Measurements from ENCODE around the gene ACTMAP. TPM values are rescaled to one million over a fixed set of nuclear protein-coding genes. Genes with fewer than 3 reads are reported as not detected.
"Not testable (repeated sequence)": the region's sequence is repeated elsewhere in the genome, so short reads cannot be mapped to it uniquely, and the experiment has no call there.

The ACTMAP gene
- 0.51 TPM in 1 of 2 replicates, not detected in the other for total RNA-seq (2014; rRNA removed; shearing (Covaris generic))

GRCh38 chr19:40750058-40750873 is at the start of gene ACTMAP:
Gene ACTMAP, minus strand, starts transcription at chr19:40750477. Its CDS starts 674 bp downstream, at chr19:40749803.
- peak; percentile 100 for DNase-seq (ENCODE audit: low read depth)

- peak; percentile 45 for DNase-seq (ENCODE audit: low read depth)
Observed at GRCh38 chr19:40799558-40800338, 49.5 kb upstream of the ACTMAP start.

- DNase-seq (ENCODE audit: low read depth), result peak; percentile 100
Observed at GRCh38 chr19:40798683-40799557, 48.6 kb upstream of the ACTMAP start, which contains the start of gene EGLN2. Gene EGLN2, plus strand, starts transcription at chr19:40799191. Its CDS starts 1,382 bp downstream, at chr19:40800573.

DNA sequence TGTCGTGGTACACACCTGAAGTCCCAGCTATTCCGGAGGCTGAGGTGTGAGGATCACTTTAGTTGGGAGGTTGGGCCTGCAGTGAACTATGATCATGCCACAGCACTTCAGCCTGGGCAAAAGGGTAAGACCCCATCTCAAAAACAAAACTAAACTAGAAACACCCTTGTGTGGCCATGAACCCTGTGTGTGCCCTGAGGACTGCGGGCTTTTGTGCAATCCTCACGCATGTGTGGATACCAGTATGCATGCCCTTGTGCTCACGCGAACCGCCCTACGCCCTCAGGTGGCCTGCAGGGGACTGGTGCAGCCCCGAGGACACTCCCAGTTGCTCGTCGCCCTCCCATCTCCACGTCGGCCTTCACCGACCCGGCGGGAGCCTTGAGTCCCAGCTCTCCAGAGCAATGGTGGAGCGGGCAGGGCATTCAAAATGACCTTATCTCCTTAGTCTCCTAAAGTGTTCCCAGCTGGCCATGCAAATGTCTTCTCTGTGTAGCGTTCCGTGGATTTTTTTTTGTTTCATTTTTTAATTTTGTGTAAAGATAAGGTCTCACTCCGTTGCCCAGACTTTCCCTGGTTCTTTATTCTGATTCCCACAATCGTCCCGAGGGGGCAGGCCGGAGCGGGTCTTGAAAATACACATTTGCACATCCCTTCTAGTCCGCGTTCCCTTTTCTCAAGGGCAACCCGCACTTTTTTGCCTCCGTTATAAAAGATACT is 47.8 kb upstream of the ACTMAP start:
- peak; percentile 64 for DNase-seq (ENCODE audit: low read depth)

DNA sequence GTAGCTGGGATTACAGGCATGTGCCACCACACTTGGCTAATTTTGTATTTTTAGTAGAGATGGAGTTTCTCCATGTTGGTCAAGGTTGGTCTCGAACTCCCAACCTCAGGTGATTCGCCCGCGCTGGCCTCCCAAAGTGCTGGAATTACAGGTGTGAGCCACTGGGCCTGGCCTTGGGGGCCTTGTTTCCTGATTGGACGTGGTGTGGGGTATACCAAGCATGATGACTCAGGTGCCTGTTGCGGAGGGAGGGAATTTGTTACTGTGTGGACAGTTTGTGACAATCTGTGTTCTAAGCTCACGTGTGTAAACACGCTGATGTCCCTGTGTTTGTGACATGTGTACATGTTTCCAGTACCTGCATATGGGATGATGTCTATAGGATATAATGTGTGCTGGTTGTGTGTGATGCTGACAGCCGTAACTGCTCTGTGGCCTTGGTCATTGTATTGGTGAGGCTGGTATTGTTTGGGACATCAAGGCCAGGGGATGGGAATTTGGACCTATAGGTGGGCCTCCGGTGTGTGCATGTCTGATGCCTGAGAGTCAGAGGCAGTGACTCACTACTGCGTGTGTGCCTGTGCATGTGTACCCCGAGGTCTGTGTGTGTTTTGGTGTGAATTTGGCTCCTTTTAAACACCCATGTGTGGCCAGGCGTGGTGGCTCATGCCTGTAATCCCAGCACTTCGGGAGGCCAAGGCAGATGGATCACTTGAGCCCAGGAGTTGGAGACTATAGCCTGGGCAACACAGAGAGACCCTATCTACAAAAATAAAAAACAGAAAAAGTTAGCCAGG is 47.1 kb upstream of the ACTMAP start:
- no peak for DNase-seq (ENCODE audit: low read depth)

DNA sequence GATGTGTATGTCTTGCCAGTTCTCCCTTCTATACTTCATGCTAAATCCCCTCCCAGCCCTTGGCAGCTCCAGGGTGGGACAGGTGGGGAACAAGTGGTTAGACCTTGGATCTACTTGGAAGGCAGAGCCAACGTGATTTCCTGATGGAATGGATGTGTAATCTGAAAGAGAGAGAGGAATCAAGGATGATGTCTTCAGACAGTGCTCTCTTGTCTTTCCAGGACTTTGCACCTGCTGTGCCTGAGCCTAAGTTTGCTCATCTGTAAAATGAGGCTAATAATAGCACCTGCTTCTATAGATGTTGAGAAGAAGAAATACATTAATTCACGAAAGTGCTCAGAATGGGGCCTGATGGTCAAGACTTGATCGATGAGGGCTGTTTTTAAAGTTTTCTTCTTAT is 41.7 kb upstream of the ACTMAP start:
- no peak for DNase-seq (ENCODE audit: low read depth)

- DNase-seq (ENCODE audit: low read depth), result no peak
Observed at GRCh38 chr19:40791349-40791748, 41.1 kb upstream of the ACTMAP start.

GRCh38 chr19:40786060-40787037 is 36.1 kb upstream of the ACTMAP start:
- DNase-seq (ENCODE audit: low read depth), result no peak

- DNase-seq (ENCODE audit: low read depth), result no peak
Observed at GRCh38 chr19:40785526-40785925, 35.2 kb upstream of the ACTMAP start.

- DNase-seq (ENCODE audit: low read depth), result not testable (repeated sequence)
Observed at GRCh38 chr19:40784146-40784545, 33.9 kb upstream of the ACTMAP start.

DNA sequence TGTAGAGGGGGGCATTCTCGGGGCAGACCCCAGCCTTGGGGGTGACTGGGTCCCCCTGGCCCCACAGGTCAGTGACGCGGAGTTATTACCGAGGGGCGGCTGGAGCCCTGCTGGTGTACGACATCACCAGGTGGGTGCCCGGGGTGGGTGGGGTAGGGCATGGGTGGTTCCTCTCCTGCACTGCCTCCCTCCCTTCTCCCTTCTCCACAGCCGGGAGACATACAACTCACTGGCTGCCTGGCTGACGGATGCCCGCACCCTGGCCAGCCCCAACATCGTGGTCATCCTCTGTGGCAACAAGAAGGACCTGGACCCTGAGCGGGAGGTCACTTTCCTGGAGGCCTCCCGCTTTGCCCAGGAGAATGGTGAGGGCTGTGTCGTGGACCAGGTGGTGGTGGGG is 33.4 kb upstream of the ACTMAP start:
- DNase-seq (ENCODE audit: low read depth), result no peak

GRCh38 chr19:40781140-40781539 is 30.9 kb upstream of the ACTMAP start:
- no peak for DNase-seq (ENCODE audit: low read depth)

GRCh38 chr19:40780582-40780981 is 30.3 kb upstream of the ACTMAP start:
- no peak for DNase-seq (ENCODE audit: low read depth)

DNA sequence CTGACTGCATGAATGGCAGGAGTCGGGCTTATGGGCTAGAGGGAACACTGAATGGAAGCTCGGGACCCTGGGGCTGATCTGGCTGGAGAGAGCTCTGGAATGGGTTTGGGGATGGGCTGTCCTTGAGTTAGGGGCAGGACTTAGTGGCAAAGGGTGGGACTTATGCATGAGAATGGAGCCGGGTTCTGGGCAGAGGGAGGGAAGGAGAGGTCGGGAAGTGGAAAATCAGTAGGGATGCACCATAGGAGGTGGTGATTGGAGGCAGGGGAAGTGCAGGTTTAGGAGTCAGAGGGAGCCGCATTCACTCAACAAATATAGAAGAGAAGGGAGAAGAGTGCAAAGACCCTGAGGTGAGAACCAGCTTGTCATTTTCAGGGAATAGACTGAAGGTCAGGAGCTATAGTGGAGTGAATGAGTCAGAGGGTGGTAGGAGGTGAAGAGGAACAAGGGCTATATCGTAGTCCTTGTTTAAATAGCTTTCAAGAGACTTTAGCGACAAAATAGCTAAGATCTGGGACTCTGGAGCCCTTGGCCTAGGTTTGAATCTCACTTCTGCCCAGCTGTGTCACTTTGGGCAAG is 28.5 kb upstream of the ACTMAP start:
- no peak for DNase-seq (ENCODE audit: low read depth)

- DNase-seq (ENCODE audit: low read depth), result peak; percentile 100
Observed at GRCh38 chr19:40777937-40778705, 27.8 kb upstream of the ACTMAP start, which contains the start of gene RAB4B. Gene RAB4B, plus strand, starts transcription at chr19:40778247. Its CDS starts 129 bp downstream, at chr19:40778376.

GRCh38 chr19:40777645-40777936 is 27.3 kb upstream of the ACTMAP start:
- no peak for DNase-seq (ENCODE audit: low read depth)

DNA sequence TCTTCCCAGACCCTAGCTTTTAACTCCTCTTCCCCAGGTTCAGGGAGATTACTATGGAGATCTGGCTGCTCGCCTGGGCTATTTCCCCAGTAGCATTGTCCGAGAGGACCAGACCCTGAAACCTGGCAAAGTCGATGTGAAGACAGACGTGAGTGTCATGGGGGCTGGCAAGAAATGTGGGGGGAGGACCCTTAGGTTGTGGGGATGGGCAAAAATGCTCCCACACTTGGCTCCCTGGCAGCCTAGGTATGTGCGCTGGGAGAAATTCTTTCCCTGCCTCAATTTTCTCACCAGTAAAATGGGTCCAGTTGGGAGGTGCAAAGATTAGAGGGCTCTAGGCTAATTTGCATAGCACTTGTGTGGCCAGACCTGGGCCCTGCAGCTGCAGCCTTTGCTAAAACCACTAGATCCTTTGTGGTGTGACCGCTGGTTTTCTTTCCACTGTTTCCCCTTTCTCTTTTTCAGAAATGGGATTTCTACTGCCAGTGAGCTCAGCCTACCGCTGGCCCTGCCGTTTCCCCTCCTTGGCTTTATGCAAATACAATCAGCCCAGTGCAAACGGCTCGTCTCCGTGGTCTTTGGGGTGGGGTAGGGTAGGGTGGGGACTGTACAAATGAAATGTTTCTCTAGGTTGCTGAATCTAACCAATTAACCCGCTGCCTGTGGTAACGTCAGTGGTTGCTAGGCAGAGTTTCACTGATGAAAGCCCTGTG is 26.8 kb upstream of the ACTMAP start:
- peak; percentile 91 for DNase-seq (ENCODE audit: low read depth)

All from Daoy (cell line).